HCT116 (cell line): ENCODE measurements around the gene SAA1. TPM values are rescaled to one million over a fixed set of nuclear protein-coding genes. Genes with fewer than 3 reads are reported as not detected.

ENCODE experiments used
- ATAC-seq: fragments of 200-7000 bp; cut with Tn5 transposase; 2 replicates; pipeline ENCODE4 v1.9.1; 2020; ENCODE audit warnings: mild to moderate bottlenecking, moderate library complexity
- BruUV-seq: library from RNA; stranded (reverse); fragments of 400-500 nt; replicated peaks from 2 replicates; lab custom pipeline; 2021; lab: Mats Ljungman, UMichigan
- CTCF ChIA-PET: fragments of 300-600 bp; sonication (Branson Sonifier 250); formaldehyde crosslinking; loops from one replicate; lab custom pipeline; 2021; ENCODE audit warnings: antibody characterized with exemption; lab: Charles Lee
- POLR2A ChIA-PET: fragments of 300-600, 350-600 bp; sonication (Branson Sonifier 250); formaldehyde crosslinking; loops from one replicate; lab custom pipeline; 2021; ENCODE audit warnings: antibody characterized with exemption; lab: Charles Lee
- RAD21 ChIA-PET, 2 experiments: fragments of 300-600 bp; sonication (Branson Sonifier 250); formaldehyde crosslinking; loops; one replicate each; lab custom pipeline; 2023; ENCODE audit warnings: low total read pairs in 2 of 2; ENCODE audit not compliant: uncharacterized antibody in 2 of 2, unreplicated experiment in 2 of 2, low non-redundant PET in 1 of 2; lab: Charles Lee
- DNase-seq: peaks from one replicate; pipeline ENCODE4 v3.0.0-alpha.2; 2010; ENCODE audit warnings: low read depth, low spot score
- H2AFZ ChIP-seq: fragments of 200-600 bp; shearing (Covaris generic), sonication (generic); 2 replicates; pipeline ENCODE4 v1.6.1; 2017; ENCODE audit warnings: low read depth, mixed run types, mixed read lengths, antibody characterized with exemption, low read length; ENCODE audit not compliant: poor library complexity, severe bottlenecking
- H3K27ac ChIP-seq: 2 replicates; pipeline ENCODE4 v1.5.1; 2012; ENCODE audit warnings: low read depth, low read length
- H3K27me3 ChIP-seq: fragments of 200-600 bp; sonication (generic); 2 replicates; pipeline ENCODE4 v1.6.1; 2016; ENCODE audit warnings: mixed run types, low read length, mixed read lengths; ENCODE audit not compliant: insufficient read depth
- H3K36me3 ChIP-seq, 2 experiments: fragments of 200-500 bp in 1 of 2; fragments of 200-600 bp in 1 of 2; sonication (Bioruptor generic) in 1 of 2; sonication (generic) in 1 of 2; 2 replicates each; pipeline versions ENCODE4 v1.5.1 to v1.6.1; 2014 to 2016; ENCODE audit warnings: low read length in 2 of 2, inconsistent platforms in 1 of 2, mixed read lengths in 1 of 2, mixed run types in 1 of 2; ENCODE audit not compliant: insufficient read depth in 2 of 2, control insufficient read depth in 1 of 2
- H3K4me1 ChIP-seq, 2 experiments: fragments of 200-600 bp in 1 of 2; sonication (generic) in 1 of 2; 2 replicates each; pipeline versions ENCODE4 v1.5.1 to v1.6.1; 2012 to 2017; ENCODE audit warnings: low read length in 2 of 2, inconsistent platforms in 1 of 2, mild to moderate bottlenecking in 1 of 2, mixed read lengths in 1 of 2, mixed run types in 1 of 2, moderate library complexity in 1 of 2; ENCODE audit not compliant: insufficient read depth in 2 of 2, control insufficient read depth in 1 of 2
- H3K4me2 ChIP-seq: fragments of 200-600 bp; sonication (generic); 2 replicates; pipeline ENCODE4 v1.6.1; 2017; ENCODE audit warnings: mixed run types, low read length, mixed read lengths
- H3K4me3 ChIP-seq, 2 experiments: fragments of 200-600 bp in 1 of 2; sonication (generic) in 1 of 2; replicated peaks in 1 of 2; 2 replicates each; pipeline ENCODE4 v1.5.1; 2011 to 2016; ENCODE audit warnings: low read length in 2 of 2, control low read depth in 1 of 2, low read depth in 1 of 2, mild to moderate bottlenecking in 1 of 2, mixed read lengths in 1 of 2, mixed run types in 1 of 2
- H3K79me2 ChIP-seq: fragments of 200-600 bp; sonication (generic); 2 replicates; pipeline ENCODE4 v1.6.1; 2017; ENCODE audit warnings: mild to moderate bottlenecking, mixed run types, low read length, moderate library complexity, mixed read lengths; ENCODE audit not compliant: insufficient read depth
- H3K9ac ChIP-seq: fragments of 200-600 bp; sonication (generic); 2 replicates; pipeline ENCODE4 v1.6.1; 2016; ENCODE audit warnings: low read length, mixed read lengths
- H3K9me2 ChIP-seq: fragments of 200-600 bp; sonication (generic), shearing (Covaris generic); 2 replicates; pipeline ENCODE4 v1.6.1; 2017; ENCODE audit warnings: mixed run types, mild to moderate bottlenecking, moderate library complexity; ENCODE audit not compliant: insufficient read depth
- H3K9me3 ChIP-seq, 2 experiments: fragments of 200-500 bp in 1 of 2; fragments of 200-600 bp in 1 of 2; sonication (Bioruptor generic) in 1 of 2; sonication (generic) in 1 of 2; 2 replicates each; pipeline ENCODE4 v1.6.1; 2014 to 2017; ENCODE audit warnings: low read length in 2 of 2, mixed read lengths in 2 of 2, inconsistent platforms in 1 of 2, low read depth in 1 of 2, mild to moderate bottlenecking in 1 of 2, mixed run types in 1 of 2, moderate library complexity in 1 of 2; ENCODE audit not compliant: control insufficient read depth in 1 of 2, insufficient read depth in 1 of 2
- H4K20me1 ChIP-seq: fragments of 200-600 bp; sonication (generic), shearing (Covaris generic); 2 replicates; pipeline ENCODE4 v1.6.1; 2017; ENCODE audit warnings: mixed run types, mild to moderate bottlenecking, moderate library complexity; ENCODE audit not compliant: insufficient read depth
- ATF3 ChIP-seq: IDR thresholded peaks from 2 replicates; pipeline ENCODE4 v1.6.1; 2012
- CBX3 ChIP-seq: IDR thresholded peaks from 2 replicates; pipeline ENCODE4 v1.6.1; 2012; ENCODE audit warnings: low read depth
- CEBPB ChIP-seq: IDR thresholded peaks from 2 replicates; pipeline ENCODE4 v1.6.1; 2012; ENCODE audit warnings: low read depth
- ELF1 ChIP-seq: IDR thresholded peaks from 2 replicates; pipeline ENCODE4 v1.6.1; 2012; ENCODE audit warnings: low read depth, borderline replicate concordance
- JUND ChIP-seq: IDR thresholded peaks from 2 replicates; pipeline ENCODE4 v1.6.1; 2012
- MAX ChIP-seq: IDR thresholded peaks from 2 replicates; pipeline ENCODE4 v1.6.1; 2012
- RAD21 ChIP-seq: IDR thresholded peaks from 2 replicates; pipeline ENCODE4 v1.6.1; 2012; ENCODE audit warnings: low read depth, mild to moderate bottlenecking
- REST ChIP-seq: IDR thresholded peaks from 2 replicates; pipeline ENCODE4 v1.6.1; 2012; ENCODE audit warnings: low read depth
- SIN3A ChIP-seq: IDR thresholded peaks from 2 replicates; pipeline ENCODE4 v1.6.1; 2012; ENCODE audit warnings: low read depth
- SRF ChIP-seq: IDR thresholded peaks from 2 replicates; pipeline ENCODE4 v1.6.1; 2012; ENCODE audit warnings: low read depth
- TCF7L2 ChIP-seq: IDR thresholded peaks from 2 replicates; pipeline ENCODE4 v1.7.0; 2011; ENCODE audit warnings: borderline replicate concordance, inconsistent platforms; ENCODE audit not compliant: insufficient read depth, insufficient read length; ENCODE audit errors: extremely low read depth
- ZBTB33 ChIP-seq: IDR thresholded peaks from 2 replicates; pipeline ENCODE4 v1.6.1; 2011; ENCODE audit warnings: mild to moderate bottlenecking, low read length, moderate library complexity; ENCODE audit not compliant: insufficient replicate concordance; ENCODE audit errors: extremely low read depth
- ZNF274 ChIP-seq: fragments of 200-500 bp; sonication (Bioruptor generic); IDR thresholded peaks from 2 replicates; pipeline ENCODE4 v1.6.1; 2014; ENCODE audit warnings: mild to moderate bottlenecking, low read depth, low read length, inconsistent platforms
- intact Hi-C: fragments of 100-400 bp; cut with micrococcal nuclease; formaldehyde crosslinking; loops from 2 replicates; pipeline ENCODE4 v1.10.0; 2022
- total RNA-seq: library from RNA; stranded (reverse); gene quantifications from one replicate; pipeline ENCODE4 v1.2.1, GENCODE V29; 2021; ENCODE audit not compliant: unreplicated experiment

The SAA1 gene
- total RNA-seq, 1 experiment from 2014 or later = 8.6 TPM

GRCh38 chr11:18285841-18286240, 19.8 kb downstream of the SAA1 start:
- intact Hi-C loops = no loop called here
- CTCF ChIA-PET = no interaction called here

GRCh38 chr11:18288911-18289310, 22.8 kb downstream of the SAA1 start:
- Histone ChIP-seq H3K27ac (no peak overlapping the region), H3K9me3 (no peaks in the 10 kb centered on the region), H3K4me3 (no peak overlapping the region), H3K36me3 (peaks cover 23 to 45% of the 10 kb centered on the region in 2 experiments), H3K4me2 (no peak overlapping the region), H2AFZ (no peak overlapping the region), H3K9me2 (no peaks in the 10 kb centered on the region), H3K27me3 (no peaks in the 10 kb centered on the region), H3K9ac (no peak overlapping the region), H3K4me1 (no peaks in the 10 kb centered on the region)
- ChIA-PET RAD21 (no interaction called here), POLR2A (no interaction called here), CTCF (no interaction called here)
- no TSS peak for BruUV-seq
- DNase-seq = no peak
- intact Hi-C loops = no loop called here
- TF ChIP-seq RAD21 (no peak), ATF3 (no peak), REST (no peak), SIN3A (no peak), JUND (no peak), ZNF274 (no peak), CBX3 (no peak), MAX (no peak), ELF1 (no peak), SRF (no peak), ZBTB33 (no peak), CEBPB (no peak)
- TF ChIP-seq, all 23 proteins: peak for 0
- ATAC-seq = no peak
- Histone ChIP-seq H3K79me2 (no peaks in the 10 kb centered on the region), H4K20me1 (no peaks in the 10 kb centered on the region)

More at GRCh38 chr11:18285841-18286240, 19.8 kb downstream of the SAA1 start:
- Histone ChIP-seq H3K27me3 (no peaks in the 10 kb centered on the region), H3K4me1 (no peaks in the 10 kb centered on the region), H4K20me1 (no peaks in the 10 kb centered on the region), H3K9me2 (no peaks in the 10 kb centered on the region), H3K4me2 (no peak overlapping the region), H3K4me3 (no peak overlapping the region), H3K9me3 (no peaks in the 10 kb centered on the region), H3K79me2 (no peaks in the 10 kb centered on the region), H3K9ac (no peak overlapping the region), H3K27ac (no peak overlapping the region), H3K36me3 (peaks cover 22 to 37% of the 10 kb centered on the region in 2 experiments; a peak in 3 of 4 replicates), H2AFZ (no peak overlapping the region)
- RAD21 ChIA-PET = no interaction called here
- no peak for DNase-seq
- no peak for TF ChIP-seq TCF7L2
- no TSS peak for BruUV-seq
- no peak for ATAC-seq
- POLR2A ChIA-PET = interaction anchor here (1.0 kb wide), 1 partner anchor 25 kb away, joined by 3 read pairs; no protein-coding TSS in a partner anchor
